GM18507 (cell line): ENCODE data around the gene POC1B.

Experiments used
- DNase-seq: peaks from one replicate; pipeline ENCODE4 v3.0.0; 2011; ENCODE audit warnings: low read depth; ENCODE audit not compliant: insufficient read length; ENCODE audit errors: extremely low spot score
- FAIRE-seq: peaks from 2 replicates; lab custom pipeline; 2011; peaks lifted over from hg19 to GRCh38; lab: Jason Lieb, UNC

POC1B gene

DNA sequence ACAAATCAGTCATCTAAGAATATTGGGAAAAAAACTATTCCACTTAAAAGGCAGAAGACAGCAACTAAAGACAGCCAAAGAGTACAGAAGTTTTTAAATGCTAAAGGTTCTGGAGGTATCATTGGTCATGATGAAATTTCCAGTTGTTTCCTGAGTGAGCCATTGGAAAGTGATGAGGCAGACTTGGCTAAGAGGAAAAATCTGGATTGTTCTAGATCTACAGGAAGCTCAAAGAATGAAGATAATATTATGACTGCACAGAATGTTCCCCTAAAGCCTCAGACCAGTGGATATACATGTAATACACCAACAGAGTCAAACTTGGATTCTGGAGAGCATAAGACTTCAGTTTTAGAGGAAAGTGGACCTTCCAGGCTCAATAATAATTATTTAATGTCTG is 24.1 kb downstream of the POC1B start:
- no peak for FAIRE-seq
- DNase-seq = no peak

GRCh38 chr12:89499857-89500256 is 26.0 kb downstream of the POC1B start:
- DNase-seq (no peak), FAIRE-seq (no peak)

DNA sequence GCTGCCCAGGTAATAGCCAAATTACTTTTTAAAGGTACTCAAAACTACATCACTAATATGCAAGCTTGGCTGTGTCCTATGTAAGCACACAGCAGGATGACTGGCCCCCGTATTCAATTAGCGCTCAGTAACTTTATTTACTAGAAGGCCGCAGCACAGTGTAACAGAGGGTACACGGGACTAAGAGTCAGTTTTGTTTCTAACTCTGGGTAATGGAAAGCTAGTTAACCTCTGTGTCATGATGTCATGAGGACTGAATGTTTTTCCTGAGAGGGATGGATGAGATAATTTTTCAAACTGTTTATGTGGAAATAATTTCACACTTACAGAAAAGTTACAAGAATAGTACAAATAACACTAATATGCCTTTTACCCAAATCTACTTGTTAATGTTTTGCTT is 28.4 kb downstream of the POC1B start:
- DNase-seq = no peak
- no peak for FAIRE-seq

DNA sequence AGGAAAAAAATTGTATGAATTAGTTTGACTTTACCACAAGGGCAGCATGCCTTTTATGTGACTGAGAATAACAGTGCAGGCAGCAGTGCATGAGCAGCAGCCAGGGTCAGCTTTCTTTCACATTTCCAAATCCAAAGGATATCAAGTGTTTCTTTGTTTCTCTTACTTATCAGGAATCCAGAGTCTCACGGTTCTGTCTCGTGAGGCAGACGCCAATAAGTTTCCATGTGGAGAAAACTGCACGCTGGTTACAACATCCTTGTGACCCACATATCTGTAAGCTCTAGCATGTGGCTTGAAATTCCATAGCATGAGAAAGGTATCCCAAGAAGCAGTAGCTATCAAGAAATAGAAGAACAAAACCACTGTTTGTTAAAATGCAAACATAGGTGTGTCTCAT is 28.8 kb downstream of the POC1B start:
- DNase-seq (no peak), FAIRE-seq (no peak)

DNA sequence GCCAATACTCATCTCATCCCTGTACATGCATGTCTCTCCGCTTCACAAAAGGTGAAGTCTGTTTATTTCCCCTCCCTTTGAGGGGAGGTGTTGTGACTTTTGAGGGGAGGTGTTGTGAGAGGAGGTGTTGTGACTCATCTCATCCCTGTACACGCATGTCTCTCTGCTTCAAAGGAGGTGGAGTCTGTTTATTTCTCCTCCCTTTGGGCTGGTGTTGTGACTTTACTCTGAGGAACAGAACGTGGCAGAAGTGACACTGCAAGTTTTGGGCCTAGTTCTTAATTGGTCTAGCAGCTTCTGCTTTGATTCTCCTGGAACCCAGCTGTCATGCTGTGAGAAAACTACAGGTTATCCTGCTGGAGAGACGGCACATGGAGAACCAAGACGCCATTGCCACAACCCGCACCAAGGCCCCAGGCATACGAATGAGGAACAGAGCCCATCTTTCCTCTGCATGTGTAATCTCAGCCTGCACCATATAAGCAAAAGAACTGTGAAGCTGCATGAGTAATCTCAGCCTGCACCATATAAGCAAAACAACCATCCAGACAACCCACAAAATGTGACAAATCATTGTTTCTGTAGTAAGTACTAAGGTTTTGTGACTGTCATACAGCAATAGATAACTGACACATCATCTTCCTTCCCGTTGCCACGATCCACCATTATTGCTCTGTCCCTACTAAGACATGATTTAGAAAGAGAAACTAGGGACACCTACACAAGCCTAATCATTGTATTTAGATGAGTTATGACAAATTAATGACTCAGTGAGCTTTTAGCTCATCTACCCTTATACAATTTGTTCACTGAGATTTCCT is 31.2 kb downstream of the POC1B start:
- no peak for FAIRE-seq
- DNase-seq = no peak

DNA sequence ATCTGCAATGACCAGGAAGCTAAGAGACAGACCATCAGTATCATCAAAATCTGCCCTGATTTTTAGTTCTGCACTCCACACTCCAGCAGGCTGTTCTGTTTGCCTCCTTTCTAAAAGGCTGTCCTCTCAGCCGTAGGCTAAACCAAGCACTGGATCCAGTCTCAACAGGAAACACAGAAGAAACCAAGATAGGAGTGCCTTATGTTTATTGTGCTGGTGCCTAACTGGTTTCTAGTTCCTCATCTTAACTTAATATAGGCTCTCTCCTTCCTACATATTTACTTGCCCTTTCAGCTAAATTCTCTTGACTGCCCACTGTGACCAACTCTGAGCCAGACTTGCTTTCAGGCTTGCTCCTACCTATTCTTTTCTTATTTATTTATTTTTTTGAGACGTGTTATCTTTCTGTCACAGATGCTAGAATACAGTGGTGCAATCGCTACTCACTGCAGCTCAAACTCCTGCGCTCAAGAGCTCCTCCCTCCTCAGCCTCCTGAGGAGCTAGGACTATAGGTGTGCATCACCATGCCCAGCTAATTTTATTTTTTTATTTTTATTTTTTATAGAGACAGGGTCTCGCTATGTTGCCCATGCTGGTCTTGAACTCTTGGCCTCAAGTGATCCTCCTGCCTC is 32.1 kb downstream of the POC1B start:
- FAIRE-seq = no peak
- DNase-seq = no peak

DNA sequence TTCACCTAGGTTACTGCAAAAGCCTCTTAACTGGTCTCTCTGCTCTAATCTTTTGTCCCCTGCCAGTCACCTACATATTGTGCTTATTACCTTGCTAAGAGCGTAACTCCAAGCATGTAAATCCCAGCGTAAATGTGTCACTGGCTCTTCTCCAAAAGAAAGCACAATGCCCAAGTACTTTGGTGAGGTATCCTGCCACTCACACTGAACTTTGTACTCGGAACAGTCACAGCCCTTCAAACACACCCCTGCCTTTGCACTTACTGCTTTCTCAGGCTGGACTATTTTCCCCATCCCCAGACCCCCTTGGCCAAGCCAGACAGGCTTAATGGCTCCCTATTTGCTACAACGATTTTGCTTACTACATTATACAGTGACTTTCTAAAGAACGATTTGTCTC is 33.0 kb downstream of the POC1B start:
- FAIRE-seq (no peak), DNase-seq (no peak)

- FAIRE-seq (no peak), DNase-seq (no peak)
Observed at GRCh38 chr12:89490922-89491321, 34.9 kb downstream of the POC1B start.

GRCh38 chr12:89486264-89486663 is 39.6 kb downstream of the POC1B start:
- DNase-seq = no peak
- no peak for FAIRE-seq

DNA sequence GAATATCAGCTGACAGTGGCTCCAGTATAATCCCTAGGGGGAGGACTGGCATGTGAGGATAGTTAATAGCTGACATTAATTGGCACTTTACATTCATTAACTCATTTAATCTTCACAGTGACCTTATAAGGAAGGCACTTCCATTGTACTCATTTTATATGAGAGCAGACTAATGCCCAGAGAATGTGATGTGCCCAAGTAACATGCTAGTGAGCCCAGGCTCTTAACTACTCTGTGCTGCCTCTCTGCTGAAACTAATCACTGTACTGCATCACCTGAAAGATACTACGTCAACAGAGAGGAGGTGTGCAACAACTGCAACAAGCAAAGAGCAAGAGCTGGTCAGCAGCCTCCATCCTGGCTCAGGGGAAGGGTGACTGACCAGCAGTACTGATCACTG is 41.4 kb downstream of the POC1B start:
- FAIRE-seq = no peak
- no peak for DNase-seq

DNA sequence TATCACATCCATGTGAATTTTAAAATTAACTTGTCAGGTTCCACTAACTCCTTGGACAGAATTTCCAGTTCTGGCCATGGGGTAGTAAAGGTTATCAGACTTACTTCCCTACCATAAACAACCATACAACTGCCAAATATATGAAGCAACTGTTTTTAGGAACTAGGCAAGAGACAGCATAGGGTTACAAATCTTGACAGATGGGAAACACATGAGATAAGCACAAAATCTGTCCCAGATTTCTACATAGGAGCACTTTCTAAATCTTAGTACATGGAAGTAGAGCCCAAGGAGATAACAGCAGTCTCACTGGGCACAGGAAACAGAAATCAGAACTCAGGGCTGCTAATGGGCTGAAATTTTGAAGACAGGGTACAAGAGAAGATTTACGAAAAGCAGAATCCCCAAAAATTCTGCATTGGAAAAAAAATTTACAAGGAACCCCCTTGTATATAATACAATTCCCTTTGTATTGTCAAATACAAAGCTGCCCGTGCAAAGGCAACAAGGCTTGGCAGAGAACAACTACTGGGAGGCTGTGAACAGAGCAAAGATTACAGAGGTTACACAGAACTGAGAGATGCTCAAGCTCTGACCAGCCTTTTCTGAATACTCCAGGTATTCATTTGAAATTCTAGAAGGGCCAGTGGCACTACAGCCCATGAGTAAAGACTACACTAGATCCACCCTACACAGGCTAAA is 44.5 kb downstream of the POC1B start:
- FAIRE-seq (no peak), DNase-seq (no peak)

DNA sequence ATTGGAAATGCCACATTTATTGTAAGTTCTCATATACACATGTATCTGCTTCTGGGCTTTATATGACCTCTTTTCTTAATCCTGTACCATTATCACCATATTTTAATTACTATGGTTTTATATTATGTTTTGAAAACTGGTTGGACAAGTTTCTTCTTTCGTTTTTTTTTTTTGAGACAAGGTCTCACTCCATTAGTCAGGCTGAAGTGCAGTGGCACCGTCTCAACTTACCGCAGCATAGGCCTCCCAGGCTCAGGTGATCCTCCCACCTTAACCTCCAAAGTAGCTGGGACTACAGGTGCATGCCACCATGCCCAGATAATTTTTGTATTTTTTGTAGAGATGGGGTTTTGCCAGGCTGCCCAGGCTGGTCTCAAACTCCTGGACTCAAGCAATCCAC is 45.9 kb downstream of the POC1B start:
- no peak for FAIRE-seq
- no peak for DNase-seq

GRCh38 chr12:89477633-89478279 is 48.1 kb downstream of the POC1B start:
- DNase-seq (no peak), FAIRE-seq (no peak)

GRCh38 chr12:89476904-89477595 is 48.8 kb downstream of the POC1B start:
- no peak for FAIRE-seq

GRCh38 chr12:89476232-89476631 is 49.6 kb downstream of the POC1B start:
- no peak for DNase-seq
- FAIRE-seq = no peak

More at GRCh38 chr12:89476904-89477595, 48.8 kb downstream of the POC1B start:
- no peak for DNase-seq

DNA sequence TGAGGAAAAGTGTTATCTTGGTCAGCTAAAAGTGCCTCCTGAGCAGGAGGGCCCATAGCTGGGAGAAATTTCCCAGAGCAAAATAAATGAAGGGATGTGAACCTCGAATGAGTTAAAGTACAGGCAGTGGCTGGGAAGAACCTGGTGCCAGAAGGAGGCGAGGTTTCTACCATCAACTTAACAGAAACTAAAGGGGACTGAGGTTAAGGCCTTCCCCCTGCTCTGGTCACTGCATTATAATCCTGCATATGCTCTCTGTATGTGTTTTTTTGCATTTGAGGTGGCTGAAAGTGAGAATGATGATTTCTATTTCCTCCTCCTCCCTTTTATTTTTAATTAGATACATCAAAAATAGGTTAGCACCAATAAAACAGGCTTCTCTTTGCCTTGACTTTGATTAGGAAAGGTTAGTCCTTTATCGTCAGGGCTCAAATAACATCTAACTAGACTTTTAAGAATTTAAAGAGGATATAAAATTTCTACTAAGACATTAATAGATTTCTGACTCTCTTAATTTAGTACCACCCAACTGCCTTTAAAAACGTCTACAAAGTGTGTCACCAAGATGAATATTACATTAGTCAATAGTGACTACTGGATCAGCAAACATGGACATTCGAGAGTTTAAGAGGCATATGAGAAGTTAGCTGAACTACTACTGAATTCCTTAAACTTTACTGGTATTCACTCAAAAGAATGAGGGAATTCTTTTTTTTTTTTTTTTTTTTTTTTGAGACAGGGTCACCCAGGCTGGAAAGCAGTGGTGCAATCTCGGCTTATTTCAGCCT is 50.5 kb downstream of the POC1B start:
- DNase-seq (no peak), FAIRE-seq (no peak)

DNA sequence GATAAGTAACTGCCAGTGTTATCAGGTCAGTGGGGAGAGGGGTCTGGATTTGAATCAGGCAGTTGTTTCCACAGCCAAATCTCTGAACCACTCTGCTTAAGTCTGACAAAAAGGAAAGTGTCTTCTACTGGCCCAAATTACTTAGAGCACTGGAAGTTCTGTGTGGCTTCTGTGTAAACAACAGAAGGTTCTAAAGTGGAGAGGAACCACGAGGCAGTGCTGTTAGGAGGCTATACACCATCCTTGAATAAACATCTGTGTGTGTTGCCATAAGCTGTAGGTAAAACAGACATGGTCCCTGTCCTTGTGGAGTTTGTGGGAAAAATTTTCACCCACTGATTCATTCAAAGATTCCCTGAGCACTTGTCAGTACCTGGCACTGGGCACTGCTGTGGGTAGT is 51.2 kb downstream of the POC1B start:
- FAIRE-seq (no peak), DNase-seq (no peak)

DNA sequence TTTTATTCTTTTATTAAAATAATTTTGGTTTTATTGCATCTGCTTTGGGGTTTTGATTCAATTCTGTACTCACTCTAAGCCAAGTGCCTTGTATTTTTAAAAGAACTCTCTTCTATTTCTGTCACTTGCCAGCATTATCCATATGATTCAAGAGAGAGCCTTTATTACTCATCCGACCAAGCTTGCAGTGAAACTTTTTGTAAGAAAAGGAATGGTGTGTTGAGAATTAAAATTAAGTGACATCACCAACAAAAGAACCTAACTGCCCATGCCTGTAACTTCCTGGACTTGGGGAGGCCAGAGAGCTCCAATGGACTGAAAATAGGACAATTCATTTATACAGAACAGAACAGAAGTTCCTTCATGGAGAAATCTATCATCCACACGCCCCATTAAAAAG is 53.3 kb downstream of the POC1B start:
- FAIRE-seq (no peak), DNase-seq (no peak)
